Thoracic aorta (tissue), 2 donors: ENCODE results near the gene SLC16A8. TPM values are rescaled to one million over a fixed set of nuclear protein-coding genes. Genes with fewer than 3 reads are reported as not detected.

Source experiments
- ATAC-seq: fragments of 150-250 bp; one replicate; pipeline ENCODE4 v1.8.0; 2017; ENCODE audit warnings: low read depth; ENCODE audit not compliant: insufficient number of reproducible peaks, low FRiP score
- DNase-seq: peaks from one replicate; pipeline ENCODE4 v3.0.0-alpha.2; 2020; ENCODE audit warnings: low spot score
- H3K27ac ChIP-seq, 2 donors: fragments of 200-600 bp; sonication (generic); 1 replicate in 1 of 2; 2 replicates in 1 of 2; pipeline ENCODE4 v1.5.1; 2016; ENCODE audit warnings: mild to moderate bottlenecking in 2 of 2, moderate library complexity in 2 of 2
- H3K27me3 ChIP-seq: fragments of 200-600 bp; sonication (generic); replicated peaks from 2 replicates; pipeline ENCODE4 v1.6.0; 2016; ENCODE audit warnings: mild to moderate bottlenecking; ENCODE audit not compliant: insufficient read depth
- H3K36me3 ChIP-seq: fragments of 200-600 bp; sonication (generic); one replicate; pipeline ENCODE4 v1.5.1; 2016
- H3K4me1 ChIP-seq, 2 donors: fragments of 200-600 bp; sonication (generic); 1 replicate in 1 of 2; 2 replicates in 1 of 2; pipeline versions ENCODE4 v1.5.1 to v1.6.0; 2016; ENCODE audit warnings: low read depth in 2 of 2, mild to moderate bottlenecking in 1 of 2; ENCODE audit not compliant: control insufficient read depth in 1 of 2
- H3K4me3 ChIP-seq: fragments of 200-600 bp; sonication (generic); 2 replicates; pipeline ENCODE4 v1.5.1; 2016; ENCODE audit warnings: mild to moderate bottlenecking
- H3K9me3 ChIP-seq: fragments of 200-600 bp; sonication (generic); 2 replicates; pipeline ENCODE4 v1.5.1; 2016
- CTCF ChIP-seq: fragments of 200-600 bp; sonication (generic); IDR thresholded peaks from one replicate; pipeline ENCODE4 v1.5.1; 2019; ENCODE audit warnings: antibody characterized with exemption
- total RNA-seq, 2 donors: library from RNA; depleted of rRNA; stranded (reverse); fragments of >200 nt; gene quantifications; one replicate each; pipeline versions ENCODE4 v1.1.0 to v1.2.3, GENCODE V29; 2016

The SLC16A8 gene
- total RNA-seq, 2 donors from 2014 or later: 1.2 to 1.5 TPM

GRCh38 chr22:38129856-38130255 is 45.9 kb upstream of the SLC16A8 start:
- DNase-seq: no peak
- Histone ChIP-seq H3K36me3 (peaks cover 3% of the 10 kb centered on the region), H3K4me3 (no peak overlapping the region), H3K27ac (no peak overlapping the region), H3K4me1 (peaks cover 0 to 14% of the 10 kb centered on the region in 2 donors), H3K27me3 (no peaks in the 10 kb centered on the region), H3K9me3 (no peaks in the 10 kb centered on the region)
- no peak for TF ChIP-seq CTCF
- no peak for ATAC-seq

GRCh38 chr22:38129021-38129420 is 45.0 kb upstream of the SLC16A8 start:
- no peak for DNase-seq
- peaks cover 3% of the 10 kb centered on the region for H3K36me3 ChIP-seq
- H3K4me3 ChIP-seq: no peak overlapping the region
- no peaks in the 10 kb centered on the region for H3K9me3 ChIP-seq
- TF ChIP-seq CTCF: no peak
- no peak overlapping the region for H3K27ac ChIP-seq
- no peaks in the 10 kb centered on the region for H3K27me3 ChIP-seq
- H3K4me1 ChIP-seq: peaks cover 0 to 14% of the 10 kb centered on the region in 2 donors
- no peak for ATAC-seq

- DNase-seq: no peak
- H3K4me1 ChIP-seq: peaks cover 0 to 14% of the 10 kb centered on the region in 2 donors
- no peak for ATAC-seq
- H3K36me3 ChIP-seq: peaks cover 3% of the 10 kb centered on the region
- no peaks in the 10 kb centered on the region for H3K9me3 ChIP-seq
- TF ChIP-seq CTCF: no peak
- H3K27ac ChIP-seq: no peak overlapping the region
- no peak overlapping the region for H3K4me3 ChIP-seq
- no peaks in the 10 kb centered on the region for H3K27me3 ChIP-seq
These were observed 43.9 kb upstream of the SLC16A8 start for GRCh38 chr22:38127869-38128268.

GRCh38 chr22:38126928-38127668 is 43.1 kb upstream of the SLC16A8 start:
- Histone ChIP-seq H3K36me3 (peaks cover 3% of the 10 kb centered on the region), H3K27ac (no peak overlapping the region), H3K4me3 (no peak overlapping the region), H3K4me1 (peaks cover 0 to 14% of the 10 kb centered on the region in 2 donors), H3K27me3 (no peaks in the 10 kb centered on the region), H3K9me3 (no peaks in the 10 kb centered on the region)
- DNase-seq (no peak), ATAC-seq (no peak)
- TF ChIP-seq CTCF: no peak

GRCh38 chr22:38125751-38126201 is 41.8 kb upstream of the SLC16A8 start:
- H3K27ac ChIP-seq: no peak overlapping the region
- ATAC-seq: no peak

More at GRCh38 chr22:38125751-38126201, 41.8 kb upstream of the SLC16A8 start:
- Histone ChIP-seq H3K4me3 (no peak overlapping the region), H3K4me1 (peaks cover 0 to 4% of the 10 kb centered on the region in 2 donors), H3K27me3 (no peaks in the 10 kb centered on the region), H3K36me3 (peaks cover 3% of the 10 kb centered on the region), H3K9me3 (no peaks in the 10 kb centered on the region)
- TF ChIP-seq CTCF: no peak
- DNase-seq: no peak
